Epithelial cell of alveolus of lung (primary cell): ENCODE measurements around the gene HEPACAM2. TPM values are rescaled to one million over a fixed set of nuclear protein-coding genes. Genes with fewer than 3 reads are reported as not detected.

Experiments
- total RNA-seq: library from RNA; depleted of rRNA; stranded (reverse); fragments of >200 nt; gene quantifications from 2 replicates; pipeline ENCODE4 v1.2.1, GENCODE V29; 2015

HEPACAM2 gene
- not detected in 2 replicates for total RNA-seq

DNA sequence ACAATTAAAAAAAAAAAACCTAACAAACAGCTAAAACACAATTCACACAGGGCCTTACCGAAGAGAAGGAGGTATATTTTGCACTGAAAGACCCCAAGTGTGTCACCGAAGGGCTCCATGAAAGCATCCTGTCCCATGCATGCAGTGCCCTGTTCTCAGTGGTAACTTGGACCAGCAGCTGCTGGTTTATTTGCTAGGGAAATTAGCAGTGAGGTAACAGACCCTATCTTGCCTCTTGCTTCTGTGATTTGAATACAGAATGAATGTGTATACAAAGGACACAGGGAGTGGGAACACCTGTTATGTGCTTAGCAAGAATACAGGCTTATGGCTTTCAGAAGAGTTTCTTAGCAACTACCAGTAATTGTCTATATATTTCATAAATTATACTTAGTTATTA, at the start of gene HEPACAM2:
Gene HEPACAM2 (minus strand): TSS at position 160 of the 400 bp plus-strand sequence.

GRCh38 chr7:93231799-93232672, 5.8 kb upstream of the HEPACAM2 start, which contains the start of gene VPS50:
VPS50 (plus strand) TSS chr7:93232366; CDS start chr7:93232468, 102 bp downstream.

GRCh38 chr7:93148144-93148543, 78.1 kb downstream of the HEPACAM2 start, which contains the start of gene SAMD9L:
SAMD9L (minus strand) TSS chr7:93148385; CDS start chr7:93135971, 12,414 bp downstream.

Other genes starting within 250 kb of the HEPACAM2 start
- gene SAMD9, start 108.5 kb downstream of the HEPACAM2 start, total RNA-seq: 7.7 and 12.9 TPM in 2 replicates
- gene SAMD9L, start 78.1 kb downstream of the HEPACAM2 start, total RNA-seq: 1.0 and 6.6 TPM in 2 replicates
- 9.8 and 24.4 TPM in 2 replicates for gene VPS50, start 5.9 kb upstream of the HEPACAM2 start, total RNA-seq